ENCODE measurements around the gene BTBD19.
"Not testable (repeated sequence)": the region's sequence is repeated elsewhere in the genome, so short reads cannot be mapped to it uniquely, and the experiment has no call there.

The BTBD19 gene

GRCh38 chr1:44820328-44821239 is 12.3 kb downstream of the BTBD19 start:
- no peak for DNase-seq (ENCODE audit: low spot score)
- in situ Hi-C loops (cut with MboI; ENCODE audit: low pct_unique_long_range_greater_than_20kb, low sequenced_read_pairs, unreplicated experiment) = no loop called here
- TF ChIP-seq CTCF (IDR thresholded peaks at IDR 0.05; ENCODE audit: extremely low read depth, insufficient read depth, missing control alignments) = no peak

GRCh38 chr1:44821240-44821715 is 13.0 kb downstream of the BTBD19 start:
- TF ChIP-seq CTCF (IDR thresholded peaks at IDR 0.05; ENCODE audit: extremely low read depth, insufficient read depth, missing control alignments) = no peak
- in situ Hi-C loops (cut with MboI; ENCODE audit: low pct_unique_long_range_greater_than_20kb, low sequenced_read_pairs, unreplicated experiment) = no loop called here
- no peak for DNase-seq (ENCODE audit: low spot score)

GRCh38 chr1:44822131-44822701 is 13.9 kb downstream of the BTBD19 start:
- DNase-seq (ENCODE audit: low spot score) = no peak
- no peak for TF ChIP-seq CTCF (IDR thresholded peaks at IDR 0.05; ENCODE audit: extremely low read depth, insufficient read depth, missing control alignments)
- in situ Hi-C loops (cut with MboI; ENCODE audit: low pct_unique_long_range_greater_than_20kb, low sequenced_read_pairs, unreplicated experiment) = no loop called here

- no peak for DNase-seq (ENCODE audit: low spot score)
- in situ Hi-C loops (cut with MboI; ENCODE audit: low pct_unique_long_range_greater_than_20kb, low sequenced_read_pairs, unreplicated experiment) = no loop called here
- no peak for TF ChIP-seq CTCF (IDR thresholded peaks at IDR 0.05; ENCODE audit: extremely low read depth, insufficient read depth, missing control alignments)
These were observed 14.7 kb downstream of the BTBD19 start for GRCh38 chr1:44822981-44823451.

GRCh38 chr1:44824392-44824791 is 16.1 kb downstream of the BTBD19 start:
- DNase-seq (ENCODE audit: low spot score); in situ Hi-C loops (cut with MboI; ENCODE audit: low pct_unique_long_range_greater_than_20kb, low sequenced_read_pairs, unreplicated experiment): not testable (repeated sequence)

GRCh38 chr1:44826375-44827196 is 18.3 kb downstream of the BTBD19 start:
- no peak for DNase-seq (ENCODE audit: low spot score)
- in situ Hi-C loops (cut with MboI; ENCODE audit: low pct_unique_long_range_greater_than_20kb, low sequenced_read_pairs, unreplicated experiment) = loop anchor here (25.0 kb wide), 1 partner anchor 486 kb away; no protein-coding TSS in a partner anchor
- TF ChIP-seq CTCF (IDR thresholded peaks at IDR 0.05; ENCODE audit: extremely low read depth, insufficient read depth, missing control alignments) = no peak

Data from GM13977 (cell line).